Stimulated activated naive CD8-positive, alpha-beta T cell treated with anti-CD3 and anti-CD28 coated beads, Interleukin-15, amount 100 ng/mL, for 72 hours (primary cell): ENCODE data around the gene UCHL1.

Experiments
- ATAC-seq: fragments of 150-1000 bp; cut with Tn5 transposase; 2 replicates; pipeline ENCODE4 v1.10.0; 2021; ENCODE audit warnings: mild to moderate bottlenecking, moderate library complexity
- DNase-seq, 2 donors: peaks; one replicate each; pipeline ENCODE4 v3.0.0; 2021 to 2022
- H3K27ac Mint-ChIP-seq, 2 donors: one replicate each; pipeline ENCODE4 v1.8.0; 2022; ENCODE audit warnings: mild to moderate bottlenecking in 2 of 2, mixed read lengths in 2 of 2, moderate library complexity in 2 of 2
- H3K27me3 Mint-ChIP-seq: one replicate; pipeline ENCODE4 v1.8.0; 2022; ENCODE audit warnings: mixed read lengths
- H3K4me1 Mint-ChIP-seq: one replicate; pipeline ENCODE4 v1.8.0; 2022; ENCODE audit warnings: mild to moderate bottlenecking, mixed read lengths
- H3K4me3 Mint-ChIP-seq, 2 donors: one replicate each; pipeline ENCODE4 v1.8.0; 2022; ENCODE audit warnings: mild to moderate bottlenecking in 2 of 2, mixed read lengths in 2 of 2, moderate library complexity in 1 of 2
- H3K9me3 Mint-ChIP-seq, 2 donors: one replicate each; pipeline ENCODE4 v1.8.0; 2022; ENCODE audit warnings: mixed read lengths in 2 of 2

The UCHL1 gene

DNA sequence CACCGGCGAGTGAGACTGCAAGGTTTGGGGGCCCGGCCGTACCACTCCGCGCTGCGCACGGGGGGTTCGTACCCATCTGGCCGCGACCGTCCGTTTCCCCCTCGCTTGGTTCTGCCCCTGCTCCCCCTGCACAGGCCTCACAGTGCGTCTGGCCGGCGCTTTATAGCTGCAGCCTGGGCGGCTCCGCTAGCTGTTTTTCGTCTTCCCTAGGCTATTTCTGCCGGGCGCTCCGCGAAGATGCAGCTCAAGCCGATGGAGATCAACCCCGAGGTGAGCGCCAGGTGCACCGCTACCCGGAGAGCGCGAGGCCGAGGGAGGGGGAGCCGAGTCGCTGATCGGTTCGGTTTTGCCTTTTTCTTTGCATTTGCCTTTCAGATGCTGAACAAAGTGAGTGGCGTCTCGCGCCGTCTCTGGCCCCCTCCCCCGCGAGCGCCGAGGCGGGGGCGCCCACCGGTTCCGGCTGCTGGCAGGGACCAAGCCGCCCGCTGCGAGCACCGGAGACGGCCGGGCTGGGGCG, at the start of gene UCHL1:
UCHL1 (plus strand) TSS at position 189 of the 517 bp plus-strand sequence; CDS start at position 238, 49 bp downstream.
- peak within 1 kb of the TSS in 1 of 2 donors; percentile 85 for H3K27ac Mint-ChIP-seq
- DNase-seq (peak; percentile 34), ATAC-seq (peak; percentile 66)
- peak within 1 kb of the TSS; percentile 71 to 73 for H3K4me3 Mint-ChIP-seq
- H3K27me3 Mint-ChIP-seq = peaks cover 65% of the 10 kb centered on the region
- no peaks in the 10 kb centered on the region for H3K9me3 Mint-ChIP-seq
- peaks cover 8% of the 10 kb centered on the region for H3K4me1 Mint-ChIP-seq

DNA sequence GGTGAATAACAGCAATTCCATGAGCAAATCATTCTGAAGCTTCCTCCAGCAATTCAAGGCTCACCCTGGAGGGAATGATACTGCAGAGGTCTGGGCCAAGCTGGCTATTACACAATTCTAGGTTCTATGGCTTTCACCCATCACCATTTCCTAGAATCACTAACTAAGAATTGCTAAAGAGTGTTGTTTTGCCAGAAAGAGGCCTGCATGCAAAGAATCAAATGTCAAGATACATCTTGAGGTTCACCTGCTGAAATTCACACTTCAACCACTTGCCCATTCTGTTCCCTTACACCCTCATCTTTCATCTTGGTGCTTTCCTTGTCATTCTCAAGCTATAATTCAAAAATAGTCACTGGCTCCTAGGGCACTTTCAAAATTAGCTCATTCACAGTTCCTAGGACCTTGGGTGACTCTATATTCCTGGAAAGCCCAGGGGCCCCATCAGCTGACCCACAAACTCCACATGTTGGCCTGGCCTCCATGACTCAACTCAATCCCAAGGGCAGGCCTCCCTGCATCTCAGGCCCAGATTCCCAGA, 49.4 kb upstream of the UCHL1 start:
- peaks cover 17% of the 10 kb centered on the region for H3K4me1 Mint-ChIP-seq
- DNase-seq = peak; percentile 5 to 37
- peak overlapping the region in 1 of 2 donors; percentile 53 for H3K4me3 Mint-ChIP-seq

GRCh38 chr4:41209187-41209586, 47.5 kb upstream of the UCHL1 start:
- Mint-ChIP-seq H3K4me3 (no peak overlapping the region), H3K4me1 (peaks cover 31% of the 10 kb centered on the region), H3K27me3 (peaks cover 72% of the 10 kb centered on the region), H3K9me3 (peaks cover 0 to 4% of the 10 kb centered on the region in 2 donors), H3K27ac (no peak overlapping the region)
- ATAC-seq (no peak), DNase-seq (no peak)

More for the DNA sequence above, 49.4 kb upstream of the UCHL1 start:
- H3K27me3 Mint-ChIP-seq = peaks cover 72% of the 10 kb centered on the region
- peaks cover 0 to 4% of the 10 kb centered on the region in 2 donors for H3K9me3 Mint-ChIP-seq
- ATAC-seq = peak; percentile 90
- peak overlapping the region; percentile 39 to 53 for H3K27ac Mint-ChIP-seq

- no peak for DNase-seq
- H3K27me3 Mint-ChIP-seq = peaks cover 72% of the 10 kb centered on the region
- H3K9me3 Mint-ChIP-seq = peaks cover 0 to 4% of the 10 kb centered on the region in 2 donors
- no peak overlapping the region for H3K27ac Mint-ChIP-seq
- ATAC-seq = no peak
- no peak overlapping the region for H3K4me3 Mint-ChIP-seq
- H3K4me1 Mint-ChIP-seq = peaks cover 36% of the 10 kb centered on the region
Observed at GRCh38 chr4:41209901-41210300, 46.8 kb upstream of the UCHL1 start.

GRCh38 chr4:41211951-41212615, 44.6 kb upstream of the UCHL1 start:
- DNase-seq (no peak), ATAC-seq (no peak)
- peaks cover 54% of the 10 kb centered on the region for H3K4me1 Mint-ChIP-seq
- peaks cover 79% of the 10 kb centered on the region for H3K27me3 Mint-ChIP-seq
- no peak overlapping the region for H3K27ac Mint-ChIP-seq
- peaks cover 0 to 4% of the 10 kb centered on the region in 2 donors for H3K9me3 Mint-ChIP-seq
- no peak overlapping the region for H3K4me3 Mint-ChIP-seq

- peak in 1 of 2 donors; percentile 45 for DNase-seq
- H3K27me3 Mint-ChIP-seq = peaks cover 84% of the 10 kb centered on the region
- peaks cover 0 to 4% of the 10 kb centered on the region in 2 donors for H3K9me3 Mint-ChIP-seq
- H3K27ac Mint-ChIP-seq = no peak overlapping the region
- ATAC-seq = peak; percentile 32
- H3K4me1 Mint-ChIP-seq = peaks cover 49% of the 10 kb centered on the region
- H3K4me3 Mint-ChIP-seq = peak overlapping the region in 1 of 2 donors; percentile 80
Observed at GRCh38 chr4:41212616-41213203, 44.0 kb upstream of the UCHL1 start.

- peak overlapping the region; percentile 80 to 90 for H3K4me3 Mint-ChIP-seq
- H3K9me3 Mint-ChIP-seq = peaks cover 0 to under 1% of the 10 kb centered on the region in 2 donors
- peaks cover 78% of the 10 kb centered on the region for H3K27me3 Mint-ChIP-seq
- H3K27ac Mint-ChIP-seq = no peak overlapping the region
- ATAC-seq (peak; percentile 10), DNase-seq (peak; percentile 10 to 22)
- H3K4me1 Mint-ChIP-seq = peaks cover 39% of the 10 kb centered on the region
Observed at GRCh38 chr4:41213625-41214135, 43.0 kb upstream of the UCHL1 start.

- H3K9me3 Mint-ChIP-seq = no peaks in the 10 kb centered on the region
- peak within 1 kb of the TSS; percentile 80 to 90 for H3K4me3 Mint-ChIP-seq
- H3K4me1 Mint-ChIP-seq = peaks cover 38% of the 10 kb centered on the region
- H3K27me3 Mint-ChIP-seq = peaks cover 78% of the 10 kb centered on the region
- peak; percentile 66 to 72 for DNase-seq
- peak within 1 kb of the TSS; percentile 54 to 72 for H3K27ac Mint-ChIP-seq
- ATAC-seq = peak; percentile 73
Observed at GRCh38 chr4:41214136-41214824, 42.4 kb upstream of the UCHL1 start, which contains the start of gene APBB2. TSS of gene APBB2 (minus strand) at chr4:41214542. CDS start at chr4:41033254, 181,288 bp downstream.

DNA sequence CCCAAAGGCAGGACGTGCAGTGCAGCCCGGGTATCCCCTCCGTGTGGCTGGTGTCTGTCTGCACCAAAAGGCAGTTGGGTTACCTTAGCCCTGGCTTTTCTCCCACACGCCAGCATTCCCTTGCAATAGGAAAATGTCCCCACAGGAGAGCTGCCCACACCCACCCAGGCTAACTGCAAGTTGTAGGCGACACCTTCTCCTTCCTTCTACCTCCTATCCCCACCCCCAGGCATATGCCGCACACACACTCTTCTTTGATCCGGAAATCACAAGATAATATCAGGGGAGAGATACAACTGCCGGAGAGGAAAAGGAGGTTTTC, 41.9 kb upstream of the UCHL1 start:
- Mint-ChIP-seq H3K27ac (no peak overlapping the region), H3K9me3 (no peaks in the 10 kb centered on the region), H3K27me3 (peaks cover 78% of the 10 kb centered on the region), H3K4me3 (peak overlapping the region; percentile 80 to 90), H3K4me1 (peaks cover 38% of the 10 kb centered on the region)
- DNase-seq (no peak), ATAC-seq (no peak)

GRCh38 chr4:41215155-41215554, 41.6 kb upstream of the UCHL1 start:
- Mint-ChIP-seq H3K9me3 (no peaks in the 10 kb centered on the region), H3K4me3 (peak overlapping the region; percentile 80 to 90), H3K27me3 (peaks cover 78% of the 10 kb centered on the region), H3K27ac (no peak overlapping the region), H3K4me1 (peaks cover 38% of the 10 kb centered on the region)
- ATAC-seq (no peak), DNase-seq (no peak)

DNA sequence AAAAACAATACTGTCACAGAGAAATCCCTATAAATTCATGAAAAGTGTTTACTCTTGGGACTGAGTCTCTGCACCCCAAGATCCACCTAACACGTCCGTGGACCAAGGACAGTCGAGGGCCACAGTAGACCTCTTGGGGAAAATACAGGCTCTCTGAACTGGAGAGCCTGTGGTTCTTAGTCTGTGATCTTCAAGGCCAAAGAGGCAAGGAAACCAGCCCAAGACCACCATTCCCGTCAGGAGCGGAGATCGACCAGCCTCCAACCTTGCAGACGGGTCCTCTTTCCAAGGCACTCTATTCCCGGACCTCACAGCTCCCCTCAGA, 40.8 kb upstream of the UCHL1 start:
- no peaks in the 10 kb centered on the region for H3K9me3 Mint-ChIP-seq
- no peak for DNase-seq
- H3K27me3 Mint-ChIP-seq = peaks cover 86% of the 10 kb centered on the region
- ATAC-seq = peak; percentile 7
- peak overlapping the region; percentile 81 to 94 for H3K4me3 Mint-ChIP-seq
- H3K27ac Mint-ChIP-seq = peak overlapping the region; percentile 90 to 98
- peaks cover 38% of the 10 kb centered on the region for H3K4me1 Mint-ChIP-seq

GRCh38 chr4:41216294-41217019, 40.3 kb upstream of the UCHL1 start:
- H3K4me1 Mint-ChIP-seq = peaks cover 38% of the 10 kb centered on the region
- peak; percentile 78 for ATAC-seq
- peak overlapping the region; percentile 98 to 99 for H3K27ac Mint-ChIP-seq
- peak overlapping the region; percentile 81 to 94 for H3K4me3 Mint-ChIP-seq
- peak; percentile 76 to 84 for DNase-seq
- no peaks in the 10 kb centered on the region for H3K9me3 Mint-ChIP-seq
- H3K27me3 Mint-ChIP-seq = peaks cover 90% of the 10 kb centered on the region

DNA sequence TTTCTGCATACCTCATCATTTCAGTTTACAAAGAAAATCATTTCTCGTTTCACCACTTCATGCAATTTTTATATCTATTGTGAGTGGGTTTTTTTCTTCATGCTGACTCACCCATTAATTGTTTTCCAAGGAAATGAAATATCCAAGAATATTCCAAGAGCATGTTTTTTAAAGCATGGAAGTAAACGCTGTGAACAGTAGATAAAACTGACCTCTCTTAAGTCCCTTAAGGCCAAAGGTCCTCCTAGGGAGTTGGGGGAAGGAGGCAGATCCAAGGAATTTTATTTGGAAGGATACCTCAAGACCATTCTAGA, 39.8 kb upstream of the UCHL1 start:
- Mint-ChIP-seq H3K4me1 (peaks cover 38% of the 10 kb centered on the region), H3K27me3 (peaks cover 85% of the 10 kb centered on the region), H3K4me3 (peak overlapping the region; percentile 79 to 94), H3K27ac (peak overlapping the region; percentile 98 to 99), H3K9me3 (no peaks in the 10 kb centered on the region)
- no peak for ATAC-seq
- DNase-seq = no peak

- Mint-ChIP-seq H3K4me1 (peaks cover 38% of the 10 kb centered on the region), H3K27me3 (peaks cover 81% of the 10 kb centered on the region), H3K9me3 (no peaks in the 10 kb centered on the region), H3K27ac (no peak overlapping the region), H3K4me3 (peak overlapping the region in 1 of 2 donors; percentile 94)
- DNase-seq (no peak), ATAC-seq (no peak)
Observed at GRCh38 chr4:41217374-41217773, 39.4 kb upstream of the UCHL1 start.

- no peaks in the 10 kb centered on the region for H3K9me3 Mint-ChIP-seq
- H3K27ac Mint-ChIP-seq = no peak overlapping the region
- H3K4me3 Mint-ChIP-seq = no peak overlapping the region
- peaks cover 25% of the 10 kb centered on the region for H3K4me1 Mint-ChIP-seq
- DNase-seq (no peak), ATAC-seq (no peak)
- peaks cover 68% of the 10 kb centered on the region for H3K27me3 Mint-ChIP-seq
Observed at GRCh38 chr4:41218703-41219102, 38.0 kb upstream of the UCHL1 start.
